OCI-LY3 (cell line): ENCODE data around the gene AIG1.
"Not testable (repeated sequence)": the region's sequence is repeated elsewhere in the genome, so short reads cannot be mapped to it uniquely, and the experiment has no call there.

Source experiments
- CTCF ChIP-seq: fragments of 200-600, 300-600 bp; sonication (generic); IDR thresholded peaks from 2 replicates; pipeline ENCODE4 v1.5.1; 2014; ENCODE audit warnings: antibody characterized with exemption, low read length, low read depth
- EZH2phosphoT487 ChIP-seq: fragments of 200-600 bp; shearing (Covaris generic); IDR thresholded peaks from 2 replicates; pipeline ENCODE4 v1.6.1; 2018; ENCODE audit warnings: antibody characterized with exemption, mixed run types, low read depth

- TF ChIP-seq CTCF, EZH2phosphoT487: not testable (repeated sequence)
These were observed 23.3 kb downstream of the AIG1 start for GRCh38 chr6:143084019-143084418.
